ENCODE measurements around the gene CACNG7. TPM values are rescaled to one million over a fixed set of nuclear protein-coding genes. Genes with fewer than 3 reads are reported as not detected.

Gene CACNG7
- total RNA-seq, 4 donors from 2014 or later, result not detected

- Histone ChIP-seq H3K27ac (no peak overlapping the region), H3K9me3 (peaks cover 0 to 8% (median 0%) of the 10 kb centered on the region in 4 donors), H3K4me3 (no peak overlapping the region), H3K4me1 (peaks cover 0 to 31% (median 8%) of the 10 kb centered on the region in 4 donors), H3K27me3 (peaks cover 0 to 21% of the 10 kb centered on the region in 2 donors), H3K36me3 (no peaks in the 10 kb centered on the region)
- no peak for TF ChIP-seq POLR2A (IDR thresholded peaks at IDR 0.05)
- no peak for DNase-seq
Measured at GRCh38 chr19:53885036-53885435, 24.0 kb upstream of the CACNG7 start.

- TF ChIP-seq POLR2A (IDR thresholded peaks at IDR 0.05) (no peak), CTCF (IDR thresholded peaks at IDR 0.05) (no peak)
- Histone ChIP-seq H3K27ac (no peak overlapping the region), H3K4me3 (no peak overlapping the region), H3K4me1 (peaks cover 0 to 7% (median 0%) of the 10 kb centered on the region in 4 donors), H3K27me3 (peaks cover 0 to 5% of the 10 kb centered on the region in 2 donors), H3K36me3 (no peaks in the 10 kb centered on the region), H3K9me3 (peaks cover 0 to 9% (median 0%) of the 10 kb centered on the region in 4 donors)
- no peak for DNase-seq
Measured at GRCh38 chr19:53892301-53892980, 16.6 kb upstream of the CACNG7 start.

GRCh38 chr19:53892981-53893325 is 16.1 kb upstream of the CACNG7 start:
- H3K36me3 ChIP-seq, result no peaks in the 10 kb centered on the region
- peaks cover 0 to 7% (median 0%) of the 10 kb centered on the region in 4 donors for H3K4me1 ChIP-seq
- H3K4me3 ChIP-seq, result no peak overlapping the region
- H3K27me3 ChIP-seq, result peaks cover 0 to 5% of the 10 kb centered on the region in 2 donors
- H3K27ac ChIP-seq, result no peak overlapping the region
- H3K9me3 ChIP-seq, result peaks cover 0 to 9% (median 0%) of the 10 kb centered on the region in 4 donors
- no peak for DNase-seq
- no peak for TF ChIP-seq CTCF (IDR thresholded peaks at IDR 0.05)
- no peak for TF ChIP-seq POLR2A (IDR thresholded peaks at IDR 0.05)

GRCh38 chr19:53894707-53895106 is 14.4 kb upstream of the CACNG7 start:
- Histone ChIP-seq H3K27ac (no peak overlapping the region), H3K9me3 (peaks cover 0 to 10% (median 0%) of the 10 kb centered on the region in 4 donors), H3K4me3 (no peak overlapping the region), H3K4me1 (peaks cover 0 to 5% (median 0%) of the 10 kb centered on the region in 4 donors), H3K36me3 (no peaks in the 10 kb centered on the region), H3K27me3 (peaks cover 0 to 9% of the 10 kb centered on the region in 2 donors)
- TF ChIP-seq POLR2A (IDR thresholded peaks at IDR 0.05), result no peak
- no peak for DNase-seq

GRCh38 chr19:53896682-53897081 is 12.4 kb upstream of the CACNG7 start:
- no peaks in the 10 kb centered on the region for H3K4me1 ChIP-seq
- no peaks in the 10 kb centered on the region for H3K36me3 ChIP-seq
- no peak overlapping the region for H3K27ac ChIP-seq
- no peak for TF ChIP-seq POLR2A (IDR thresholded peaks at IDR 0.05)
- no peak for TF ChIP-seq CTCF (IDR thresholded peaks at IDR 0.05)
- no peak for DNase-seq
- no peak overlapping the region for H3K4me3 ChIP-seq
- H3K9me3 ChIP-seq, result peaks cover 0 to 5% (median 0%) of the 10 kb centered on the region in 4 donors
- H3K27me3 ChIP-seq, result peaks cover 0 to 9% of the 10 kb centered on the region in 2 donors

- Histone ChIP-seq H3K27ac (no peak overlapping the region), H3K27me3 (peaks cover 0 to 9% of the 10 kb centered on the region in 2 donors), H3K9me3 (peaks cover 0 to 5% (median 0%) of the 10 kb centered on the region in 4 donors), H3K36me3 (no peaks in the 10 kb centered on the region), H3K4me3 (no peak overlapping the region), H3K4me1 (no peaks in the 10 kb centered on the region)
- TF ChIP-seq POLR2A (IDR thresholded peaks at IDR 0.05), result no peak
- no peak for TF ChIP-seq CTCF (IDR thresholded peaks at IDR 0.05)
- no peak for DNase-seq
Measured at GRCh38 chr19:53897459-53897858, 11.6 kb upstream of the CACNG7 start.
